ENCODE data around the gene RAC3.

RAC3 gene

GRCh38 chr17:82053556-82054263 is 22.2 kb downstream of the RAC3 start:
- Histone ChIP-seq H3K27ac (no peak overlapping the region), H4K20me1 (ENCODE audit: insufficient read depth) (no peaks in the 10 kb centered on the region), H2AFZ (ENCODE audit: low read depth) (no peak overlapping the region), H3K27me3 (ENCODE audit: insufficient read depth, low read depth) (no peaks in the 10 kb centered on the region), H3K4me2 (peak overlapping the region; percentile 85; the same call in 1 of the 2 replicates), H3K4me1 (ENCODE audit: low read depth, poor library complexity, severe bottlenecking) (peaks cover 23% of the 10 kb centered on the region), H3K4me3 (IDR thresholded peaks at IDR 0.05; ENCODE audit: insufficient read depth, low read depth, low read length) (no peak overlapping the region), H3K9ac (no peak overlapping the region), H3K36me3 (ENCODE audit: insufficient read depth) (peaks cover 3% of the 10 kb centered on the region; the same call in 1 of the 2 replicates), H3K79me2 (ENCODE audit: insufficient read depth, low read depth) (peaks cover 17% of the 10 kb centered on the region; the same call in 1 of the 2 replicates)
- TF ChIP-seq CTCF (conservative IDR thresholded peaks at IDR 0.05; ENCODE audit: low read depth, low read length) = no peak

GRCh38 chr17:82054351-82055022 is 23.0 kb downstream of the RAC3 start:
- peaks cover 17% of the 10 kb centered on the region; the same call in 1 of the 2 replicates for H3K79me2 ChIP-seq (ENCODE audit: insufficient read depth, low read depth)
- H3K9ac ChIP-seq = no peak overlapping the region
- H3K4me1 ChIP-seq (ENCODE audit: low read depth, poor library complexity, severe bottlenecking) = peaks cover 23% of the 10 kb centered on the region
- H3K27ac ChIP-seq = no peak overlapping the region
- peaks cover 3% of the 10 kb centered on the region; the same call in 1 of the 2 replicates for H3K36me3 ChIP-seq (ENCODE audit: insufficient read depth)
- no peak overlapping the region for H3K4me2 ChIP-seq
- no peak overlapping the region for H3K4me3 ChIP-seq (IDR thresholded peaks at IDR 0.05; ENCODE audit: insufficient read depth, low read depth, low read length)
- no peaks in the 10 kb centered on the region for H3K27me3 ChIP-seq (ENCODE audit: insufficient read depth, low read depth)
- no peak overlapping the region for H2AFZ ChIP-seq (ENCODE audit: low read depth)
- no peaks in the 10 kb centered on the region for H4K20me1 ChIP-seq (ENCODE audit: insufficient read depth)
- no peak for TF ChIP-seq CTCF (conservative IDR thresholded peaks at IDR 0.05; ENCODE audit: low read depth, low read length)

GRCh38 chr17:82055023-82055964 is 23.8 kb downstream of the RAC3 start:
- no peak overlapping the region for H3K9ac ChIP-seq
- H3K36me3 ChIP-seq (ENCODE audit: insufficient read depth) = peaks cover 7% of the 10 kb centered on the region; the same call in 1 of the 2 replicates
- H3K4me1 ChIP-seq (ENCODE audit: low read depth, poor library complexity, severe bottlenecking) = peaks cover 20% of the 10 kb centered on the region
- no peak for TF ChIP-seq CTCF (conservative IDR thresholded peaks at IDR 0.05; ENCODE audit: low read depth, low read length)
- H3K4me2 ChIP-seq = no peak overlapping the region
- no peak overlapping the region for H3K4me3 ChIP-seq (IDR thresholded peaks at IDR 0.05; ENCODE audit: insufficient read depth, low read depth, low read length)
- H2AFZ ChIP-seq (ENCODE audit: low read depth) = no peak overlapping the region
- no peak overlapping the region for H3K27ac ChIP-seq
- no peaks in the 10 kb centered on the region for H3K27me3 ChIP-seq (ENCODE audit: insufficient read depth, low read depth)
- H3K79me2 ChIP-seq (ENCODE audit: insufficient read depth, low read depth) = peaks cover 17% of the 10 kb centered on the region; the same call in 1 of the 2 replicates
- no peaks in the 10 kb centered on the region for H4K20me1 ChIP-seq (ENCODE audit: insufficient read depth)

GRCh38 chr17:82055965-82056728 is 24.7 kb downstream of the RAC3 start:
- Histone ChIP-seq H4K20me1 (ENCODE audit: insufficient read depth) (no peaks in the 10 kb centered on the region), H3K79me2 (ENCODE audit: insufficient read depth, low read depth) (peaks cover 17% of the 10 kb centered on the region; the same call in 1 of the 2 replicates), H3K27ac (no peak overlapping the region), H3K36me3 (ENCODE audit: insufficient read depth) (peaks cover 8% of the 10 kb centered on the region; the same call in 1 of the 2 replicates), H3K4me3 (IDR thresholded peaks at IDR 0.05; ENCODE audit: insufficient read depth, low read depth, low read length) (no peak overlapping the region), H3K4me2 (no peak overlapping the region), H3K9ac (no peak overlapping the region), H3K27me3 (ENCODE audit: insufficient read depth, low read depth) (no peaks in the 10 kb centered on the region), H3K4me1 (ENCODE audit: low read depth, poor library complexity, severe bottlenecking) (peaks cover 13% of the 10 kb centered on the region), H2AFZ (ENCODE audit: low read depth) (no peak overlapping the region)
- TF ChIP-seq CTCF (conservative IDR thresholded peaks at IDR 0.05; ENCODE audit: low read depth, low read length) = no peak

Data from KMS-11 (cell line).